Endothelial cell of hepatic sinusoid (primary cell): Measurements from ENCODE around the gene FARS2.

ENCODE experiments used
- in situ Hi-C: cut with HindIII; loops from 2 replicates; pipeline ENCODE4 v1.10.0; 2017; ENCODE audit warnings: low sequenced_read_pairs

The FARS2 gene

DNA sequence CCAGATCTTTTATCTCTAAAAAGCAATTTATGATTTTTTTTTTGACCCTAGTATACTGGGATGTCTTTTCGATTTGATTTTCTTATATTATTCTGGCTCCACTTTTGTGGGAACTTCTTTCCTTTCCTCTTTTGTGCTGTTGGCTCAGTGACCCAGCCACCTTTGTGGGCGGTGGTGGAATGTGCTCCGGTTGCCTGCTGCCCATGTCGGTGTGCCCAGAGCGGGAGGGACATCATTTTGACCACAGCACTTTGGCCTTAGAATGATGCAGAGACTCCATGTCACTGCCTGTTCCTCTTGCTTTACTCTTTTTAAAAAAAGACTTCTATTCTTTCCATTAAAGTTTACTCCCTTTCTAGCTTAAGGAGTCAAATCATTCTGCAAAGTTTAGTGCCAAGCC is 198.0 kb downstream of the FARS2 start:
- in situ Hi-C loops = no loop called here

DNA sequence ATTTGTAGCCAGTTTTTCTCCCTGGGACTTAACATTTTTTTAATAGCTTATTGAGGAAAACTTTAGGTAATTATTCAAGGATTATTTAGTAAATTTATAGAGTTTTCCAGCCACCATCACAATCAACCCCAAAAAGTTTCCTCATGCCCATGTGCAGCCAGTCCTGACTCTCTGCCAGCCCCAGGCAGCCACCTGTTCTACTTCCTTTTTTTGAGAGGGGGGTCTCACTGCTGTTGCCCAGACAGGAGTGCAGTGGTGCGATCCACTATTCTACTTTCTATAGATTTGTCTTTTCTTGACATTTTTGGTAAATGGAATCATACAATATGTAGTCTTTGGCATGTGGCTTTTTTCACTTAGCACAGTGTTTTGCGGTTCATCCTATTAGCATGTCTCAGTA is 200.1 kb downstream of the FARS2 start:
- in situ Hi-C loops = no loop called here

DNA sequence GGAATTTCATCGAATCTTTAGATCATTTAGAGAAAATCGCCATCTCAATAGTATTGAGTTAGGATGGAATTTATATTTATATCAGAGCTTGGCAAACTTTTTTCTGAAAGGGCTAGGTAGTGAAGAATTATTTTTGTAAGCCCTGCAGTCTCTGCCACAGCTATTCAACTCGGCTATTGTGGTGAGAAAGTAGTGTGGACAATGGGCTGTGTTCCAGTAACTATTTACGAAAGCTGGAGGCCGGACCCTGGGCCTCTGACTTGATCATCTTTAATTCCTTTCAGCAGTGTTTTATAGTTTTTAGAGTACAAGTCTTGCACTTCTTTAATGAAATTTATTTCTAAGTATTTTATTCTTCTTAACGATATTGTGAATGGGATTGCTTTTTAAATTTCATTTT is 201.5 kb downstream of the FARS2 start:
- in situ Hi-C loops = no loop called here

DNA sequence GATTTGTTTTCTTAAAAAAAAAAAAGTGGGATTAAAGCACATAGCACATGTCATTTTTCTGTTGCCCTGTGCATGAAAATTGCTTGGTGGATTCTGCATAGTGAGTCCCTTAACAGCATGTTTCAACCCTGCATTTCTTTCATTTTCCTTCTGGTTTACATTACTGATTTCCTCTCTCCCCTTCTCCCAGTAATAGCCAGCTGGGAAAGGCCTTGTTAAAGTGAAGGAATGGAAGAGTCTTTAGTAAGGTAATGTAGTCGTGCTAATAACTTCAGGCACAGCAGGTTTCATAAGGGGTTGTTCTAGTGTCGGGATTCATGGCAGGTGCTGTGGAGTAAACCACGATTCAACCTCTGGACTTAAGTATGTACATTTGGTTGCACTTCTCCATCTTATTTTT is 202.4 kb downstream of the FARS2 start:
- in situ Hi-C loops = no loop called here

DNA sequence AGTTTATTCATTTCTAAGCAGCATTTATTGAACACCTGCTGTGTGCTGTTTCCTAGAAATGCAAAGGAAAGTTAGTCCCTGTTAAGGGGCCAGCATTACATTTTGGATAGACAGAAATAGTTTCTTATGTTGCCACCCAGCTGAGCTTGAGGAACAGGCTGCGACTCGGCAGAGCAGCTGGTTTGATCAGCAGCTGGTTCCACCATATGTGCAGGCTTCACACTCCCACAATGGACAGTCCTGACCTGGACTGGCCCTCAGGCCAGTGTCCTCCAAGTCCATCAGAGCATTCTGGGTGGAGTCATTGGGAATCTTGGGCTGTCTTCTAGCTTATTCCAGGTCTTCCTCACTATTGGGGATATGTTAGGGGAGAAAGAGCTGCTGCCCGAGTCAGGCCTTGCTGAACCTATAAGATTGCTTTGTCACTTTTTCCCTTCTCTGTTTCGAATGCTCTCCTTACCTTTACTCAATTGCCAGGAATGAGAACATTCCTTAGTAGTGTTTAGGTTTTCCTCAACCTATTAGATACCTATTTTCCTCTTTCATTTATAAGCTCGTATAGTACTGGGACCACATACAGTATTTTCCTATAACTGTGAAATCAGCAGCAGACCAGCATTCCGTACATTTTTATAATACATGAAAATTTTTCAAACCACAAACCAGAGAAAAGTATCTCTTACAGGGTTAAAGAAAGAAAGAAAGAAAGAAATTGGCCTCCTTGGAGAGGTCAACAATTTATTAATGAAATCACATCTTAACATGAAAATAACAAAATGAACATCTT is 203.0 kb downstream of the FARS2 start:
- in situ Hi-C loops = no loop called here

DNA sequence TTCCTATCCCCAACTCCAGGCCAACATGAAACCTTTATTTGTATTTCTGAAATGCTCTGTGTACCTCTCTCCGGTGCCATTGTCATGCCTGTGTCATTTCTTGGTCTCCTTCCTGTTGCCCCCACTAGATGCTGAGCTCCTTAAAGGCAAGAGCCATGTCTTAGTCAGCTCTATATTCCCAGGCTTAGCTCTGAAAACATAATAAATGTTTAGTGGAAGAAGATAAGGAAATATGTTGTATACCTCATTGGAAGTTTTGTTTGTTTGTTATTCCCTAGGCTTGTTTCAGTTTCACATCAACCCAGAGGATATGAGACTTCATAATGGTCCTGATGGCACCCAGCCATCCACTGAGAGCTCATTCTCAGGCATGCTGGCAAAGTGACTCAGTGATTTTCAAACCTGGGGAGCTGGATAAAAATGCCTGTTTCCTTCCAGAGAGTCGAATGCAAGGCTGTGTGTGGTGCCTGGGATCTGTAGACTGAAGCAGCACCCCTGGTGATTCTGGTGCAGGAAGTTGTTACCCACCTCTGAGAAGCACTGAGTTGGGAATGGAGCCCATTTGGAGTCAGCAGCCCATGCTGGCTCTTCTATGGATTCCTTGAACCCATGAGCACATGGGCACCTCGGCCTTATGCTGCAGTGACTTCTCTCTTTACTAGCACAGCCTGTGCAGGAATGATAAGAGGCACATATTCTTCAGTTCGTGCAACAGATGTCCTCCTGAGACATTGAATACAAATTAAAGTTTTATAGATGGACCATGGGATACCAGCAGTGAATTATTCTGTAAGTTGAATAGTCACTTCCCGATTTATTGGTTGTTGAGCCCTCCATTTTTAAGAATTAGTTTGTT is 205.2 kb downstream of the FARS2 start:
- in situ Hi-C loops = no loop called here

DNA sequence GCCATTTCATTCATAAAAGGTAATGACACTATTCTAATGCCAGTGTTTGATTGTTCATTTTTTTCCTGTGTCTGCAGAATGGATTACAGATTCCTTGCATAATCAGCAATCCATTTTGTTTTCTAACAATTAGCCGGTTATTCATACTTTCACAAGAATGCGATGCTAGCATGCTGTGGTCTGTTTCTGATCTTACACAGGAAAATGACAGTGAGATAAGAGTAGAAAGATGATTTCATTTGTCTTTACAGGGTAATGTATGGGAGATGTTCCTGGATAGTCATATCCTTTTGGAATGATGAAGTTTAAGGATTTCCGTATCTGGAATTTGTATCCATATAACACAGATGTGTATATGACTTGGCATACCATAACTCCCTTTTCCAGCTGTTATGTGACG is 207.3 kb downstream of the FARS2 start:
- in situ Hi-C loops = no loop called here

DNA sequence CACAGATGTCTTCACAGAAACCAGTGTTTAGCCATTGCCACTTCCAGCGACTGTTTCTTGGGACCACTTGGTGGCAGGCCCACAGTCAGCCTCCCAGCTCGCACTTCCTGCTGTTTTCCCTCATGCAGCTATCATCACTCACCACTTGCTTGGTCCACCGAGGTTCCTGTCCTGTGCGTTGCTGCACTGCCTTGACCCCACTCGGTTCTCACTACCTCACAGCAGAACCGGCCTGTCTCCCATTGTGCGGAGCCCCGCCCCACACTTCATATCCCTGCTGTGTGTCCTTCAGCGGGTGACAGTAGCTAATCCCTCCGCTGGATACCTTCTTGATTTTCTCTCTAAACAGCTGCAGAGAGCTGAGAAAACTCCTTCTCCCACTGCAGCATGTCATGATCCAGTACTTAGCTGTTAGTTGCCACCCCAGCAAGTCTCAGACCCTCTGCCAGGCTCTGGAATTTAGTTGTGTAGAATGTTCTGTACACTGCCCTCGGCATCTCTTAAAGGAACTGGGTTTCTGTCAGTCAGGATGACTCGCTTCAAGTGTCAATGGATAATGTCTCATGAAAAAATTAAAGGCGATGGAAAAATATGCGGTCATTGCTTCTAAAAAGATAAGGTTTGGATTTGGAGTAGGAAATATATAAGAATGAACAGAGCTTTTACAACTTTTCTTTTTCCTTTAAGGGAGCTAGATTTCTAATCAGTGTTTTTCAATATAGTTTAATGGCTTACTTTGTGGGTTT is 208.0 kb downstream of the FARS2 start:
- in situ Hi-C loops = no loop called here

DNA sequence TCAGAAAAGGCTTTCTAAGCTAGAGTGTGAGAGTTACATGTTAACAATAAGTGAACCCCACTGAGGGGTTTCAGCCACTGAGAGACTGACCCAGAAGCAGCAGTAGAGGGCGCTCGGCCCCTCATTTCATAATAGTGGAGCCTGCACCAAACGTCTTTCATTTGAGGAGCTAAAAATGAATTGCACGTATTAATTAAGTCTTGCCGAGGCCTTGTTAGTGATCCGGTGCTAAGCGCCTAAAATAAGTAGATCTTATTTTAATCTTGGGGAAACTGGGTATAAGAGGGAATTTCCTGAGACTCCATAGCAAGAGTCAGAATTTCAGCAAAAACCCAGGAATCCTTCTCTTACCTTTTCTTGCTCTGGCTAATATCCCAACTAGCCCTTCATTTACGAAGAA is 209.7 kb downstream of the FARS2 start:
- in situ Hi-C loops = no loop called here

DNA sequence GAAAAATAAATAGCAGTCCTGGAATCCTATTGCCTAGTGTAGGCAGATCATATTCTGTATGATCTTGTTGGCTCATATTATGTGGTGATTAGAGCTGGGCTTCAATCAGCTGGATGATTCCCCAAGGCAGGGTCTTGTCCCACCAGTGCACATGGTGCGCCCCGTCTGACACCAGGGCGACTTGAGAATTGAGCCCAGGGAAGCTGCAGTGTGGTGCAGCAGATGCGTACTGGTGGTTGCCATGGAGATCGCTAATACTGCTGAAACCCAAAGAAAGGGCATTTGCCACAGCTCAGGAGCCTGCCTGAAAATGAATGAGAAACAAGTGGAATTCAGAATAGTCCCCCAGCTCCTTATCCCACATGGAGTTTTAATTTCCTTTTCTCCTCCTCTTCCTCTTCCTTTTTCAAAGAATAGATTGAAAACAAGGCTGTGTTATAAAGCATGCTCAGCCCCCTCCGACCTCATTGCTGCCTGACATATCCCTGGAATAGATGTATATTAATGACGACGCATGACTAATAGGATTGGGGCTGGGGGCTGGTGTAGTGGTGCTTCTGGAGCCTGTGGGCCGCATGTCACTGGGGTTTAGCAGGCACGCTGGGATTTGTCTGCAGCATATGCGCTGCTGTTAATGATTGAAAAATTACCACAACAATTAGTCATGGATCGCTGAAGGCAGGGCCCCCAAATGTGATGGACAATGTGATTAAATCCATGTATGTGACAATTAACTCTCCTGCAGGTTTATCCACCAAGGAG is 210.5 kb downstream of the FARS2 start:
- in situ Hi-C loops = no loop called here

DNA sequence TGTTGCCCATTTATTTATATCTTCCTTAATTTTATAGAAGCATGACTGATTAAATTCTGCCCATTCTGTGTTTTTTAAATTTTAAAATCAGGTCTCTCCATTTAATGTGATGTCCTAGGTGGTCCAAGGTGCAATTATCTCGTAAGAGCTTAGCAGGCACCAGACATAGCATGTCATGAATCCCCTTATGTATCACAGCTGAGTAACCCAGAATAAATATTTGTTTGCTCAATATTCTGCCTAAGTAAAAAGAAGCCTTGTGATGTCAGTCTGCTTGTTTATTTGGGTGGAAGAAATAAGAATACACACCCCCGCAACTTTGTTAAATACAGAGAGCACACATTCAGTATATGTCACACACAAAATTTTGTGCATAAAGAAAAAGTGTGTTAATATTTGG is 211.3 kb downstream of the FARS2 start:
- in situ Hi-C loops = no loop called here

DNA sequence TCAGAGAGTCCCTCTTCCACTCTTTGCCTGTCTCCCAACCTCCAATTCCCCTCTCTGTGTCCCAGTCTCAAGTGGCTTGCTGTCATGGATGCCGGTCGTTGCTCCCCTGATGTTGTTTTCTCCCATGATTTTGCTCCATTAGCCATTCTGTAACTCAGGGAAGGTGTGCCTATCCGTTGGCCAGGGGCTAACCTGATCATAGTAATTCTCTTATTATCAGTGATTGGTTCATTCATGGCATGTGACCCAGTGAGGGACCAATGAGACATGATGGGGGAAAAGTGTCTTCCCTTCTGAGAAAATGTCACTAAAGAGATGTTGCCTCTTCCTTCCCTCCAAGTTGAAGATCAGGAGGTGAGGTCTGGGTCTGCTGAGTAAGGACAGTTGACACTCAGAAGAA is 214.5 kb downstream of the FARS2 start:
- in situ Hi-C loops = no loop called here

DNA sequence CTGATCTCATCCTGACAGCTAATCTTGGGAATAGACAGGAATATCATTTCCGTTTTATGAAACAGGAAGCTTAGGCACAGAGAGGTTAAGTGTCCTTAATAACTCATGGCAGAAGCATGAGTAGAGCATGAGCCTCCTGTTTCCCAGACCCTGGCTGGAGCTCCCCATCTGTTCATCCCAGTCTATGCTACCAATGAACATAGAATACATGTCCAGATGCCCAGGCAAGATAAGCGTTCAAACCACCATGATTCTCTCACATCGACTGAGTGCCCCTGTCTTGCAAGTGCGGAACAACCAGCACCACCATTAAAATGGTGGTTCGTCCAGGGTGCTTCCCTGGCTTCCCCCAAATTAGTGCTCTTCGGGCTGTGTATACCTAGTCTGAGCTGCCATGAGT is 217.1 kb downstream of the FARS2 start:
- in situ Hi-C loops = no loop called here

DNA sequence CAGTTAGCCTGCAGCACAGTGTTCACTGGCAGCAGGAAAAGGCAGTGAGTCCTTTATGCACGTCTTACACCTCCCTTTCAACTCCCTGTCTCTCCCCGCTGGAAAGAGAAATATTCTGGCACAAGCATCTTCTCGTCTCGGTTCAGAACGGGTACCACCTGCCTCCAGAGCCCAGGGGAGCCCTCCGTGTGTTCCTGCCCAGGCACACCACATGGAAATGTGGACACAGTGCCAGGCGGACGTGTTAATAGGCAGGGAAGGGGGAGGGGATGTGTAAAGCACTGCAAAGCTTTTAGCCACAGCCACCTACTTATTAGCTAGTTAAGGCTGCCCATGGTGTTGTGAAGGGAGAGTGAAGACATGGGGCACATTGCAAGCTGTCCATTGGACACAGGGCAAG is 219.7 kb downstream of the FARS2 start:
- in situ Hi-C loops = no loop called here

DNA sequence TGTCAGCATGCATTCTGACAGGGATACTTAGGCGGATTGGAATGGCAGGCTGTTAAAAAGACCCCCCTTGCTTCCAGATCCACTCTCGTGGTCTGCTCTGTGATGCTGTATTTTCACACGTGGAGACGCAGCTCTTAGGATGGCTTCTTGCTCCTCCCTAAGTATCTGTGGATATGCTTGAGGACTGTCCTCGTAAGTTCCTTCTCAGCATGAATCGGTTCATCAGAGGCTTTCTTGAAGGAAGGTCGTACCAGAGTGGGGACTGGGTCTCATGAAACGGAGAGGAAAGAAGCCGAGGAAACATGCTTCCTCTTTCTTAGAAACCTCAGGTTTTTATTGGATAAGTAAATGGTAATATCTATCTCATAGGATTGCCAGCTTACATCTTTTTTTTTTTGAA is 220.4 kb downstream of the FARS2 start:
- in situ Hi-C loops = no loop called here

DNA sequence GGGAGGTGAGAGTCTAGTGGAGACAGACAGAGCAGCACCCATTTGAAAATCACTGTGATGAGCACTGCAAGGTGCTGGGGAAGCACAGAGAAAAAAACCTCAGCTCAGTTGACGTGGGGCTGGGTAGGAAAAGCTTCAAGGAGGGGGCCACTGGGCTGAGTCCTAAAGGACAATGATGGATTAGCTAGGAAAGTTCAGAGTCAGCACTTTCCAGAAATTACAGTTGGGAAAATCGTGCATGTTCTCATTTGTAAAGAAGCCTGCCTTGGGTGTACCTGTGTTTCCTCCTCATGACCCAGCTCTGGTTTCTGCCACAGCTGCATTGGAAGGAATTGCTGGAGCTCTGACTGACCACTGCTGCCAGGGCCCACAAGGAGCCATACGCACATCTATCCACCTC is 221.3 kb downstream of the FARS2 start:
- in situ Hi-C loops = no loop called here

DNA sequence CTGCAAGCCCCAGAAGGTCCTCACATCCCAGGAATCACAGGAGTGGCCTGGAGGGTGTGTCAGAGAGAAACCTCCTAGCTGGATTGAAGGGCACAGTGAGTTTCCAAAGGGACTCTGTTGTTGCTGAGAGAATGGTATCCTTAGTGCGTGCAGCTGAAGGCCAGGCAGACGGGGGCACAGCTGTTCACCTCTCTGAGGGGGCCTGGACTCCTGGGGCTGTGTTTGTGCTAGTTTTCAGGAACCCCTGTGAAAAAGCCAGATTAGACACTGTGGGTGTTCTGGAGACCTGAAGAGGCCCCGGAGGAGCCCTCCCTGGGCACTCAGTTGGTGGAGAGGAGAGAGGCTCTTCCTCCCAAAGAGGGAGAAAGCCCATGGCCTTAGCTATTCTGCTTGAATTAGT is 223.4 kb downstream of the FARS2 start:
- in situ Hi-C loops = no loop called here

DNA sequence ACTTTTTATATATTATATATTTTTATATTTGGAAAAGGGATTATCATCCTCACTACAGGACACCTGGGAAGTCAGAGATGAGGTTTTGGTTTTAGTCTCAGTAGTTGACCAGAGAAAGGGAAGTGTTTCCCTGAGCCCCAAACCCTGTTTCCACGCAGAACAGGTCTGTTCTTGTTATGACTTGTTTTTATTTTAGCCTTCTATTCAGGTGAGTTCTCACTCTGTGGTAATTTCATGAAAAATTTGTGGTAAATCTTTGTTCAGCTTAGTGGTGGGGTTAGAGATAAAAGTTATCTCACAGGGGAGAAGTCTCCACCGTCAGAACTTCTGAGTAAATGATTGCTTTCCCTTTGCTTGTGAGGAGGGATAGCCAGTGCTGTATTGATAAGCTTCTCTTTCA is 224.9 kb downstream of the FARS2 start:
- in situ Hi-C loops = no loop called here

DNA sequence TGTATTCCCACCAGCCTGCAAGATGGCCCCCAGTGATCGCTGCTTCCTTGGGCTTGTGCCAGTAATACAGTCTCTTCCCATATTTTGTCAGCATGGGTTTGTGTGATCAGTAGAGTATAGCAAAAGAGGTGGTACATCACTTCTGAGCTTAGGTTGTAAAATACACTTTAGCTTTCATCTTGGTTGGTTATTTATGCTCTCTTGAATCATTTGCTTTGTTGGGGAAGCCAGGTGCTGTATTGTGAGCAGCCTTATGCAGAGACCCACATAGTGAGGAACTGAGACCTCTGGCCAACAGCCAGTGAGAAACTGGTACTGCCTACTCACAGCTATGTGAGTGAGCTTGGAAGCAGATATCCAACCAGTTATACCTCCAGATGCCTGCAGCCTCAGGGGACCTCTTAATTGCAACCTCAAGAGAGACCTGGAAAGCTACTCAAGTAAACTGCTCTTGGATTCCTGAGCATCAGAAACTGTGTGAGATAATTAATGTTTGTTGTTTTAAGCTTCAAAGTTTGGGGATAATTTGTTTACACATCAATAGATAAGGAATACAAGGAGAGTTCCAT is 229.3 kb downstream of the FARS2 start:
- in situ Hi-C loops = no loop called here

DNA sequence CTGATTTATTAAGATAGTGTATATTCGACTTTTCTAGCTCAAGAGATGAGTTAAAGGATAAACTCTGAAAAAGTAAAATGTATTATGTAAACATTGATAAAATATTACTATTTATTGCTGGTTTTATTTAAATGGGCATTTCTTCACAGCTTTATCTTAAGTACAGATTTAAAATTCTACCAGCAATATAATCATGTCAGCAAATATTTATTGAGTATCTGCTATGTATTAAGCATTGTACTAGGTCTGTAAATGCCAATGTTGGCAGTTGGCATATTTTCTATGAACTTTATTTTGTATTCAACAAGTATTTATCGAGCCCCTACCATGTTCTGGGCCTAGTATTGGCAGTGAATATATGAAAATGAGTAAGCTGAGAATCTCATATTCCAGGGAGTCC is 231.0 kb downstream of the FARS2 start:
- in situ Hi-C loops = no loop called here

DNA sequence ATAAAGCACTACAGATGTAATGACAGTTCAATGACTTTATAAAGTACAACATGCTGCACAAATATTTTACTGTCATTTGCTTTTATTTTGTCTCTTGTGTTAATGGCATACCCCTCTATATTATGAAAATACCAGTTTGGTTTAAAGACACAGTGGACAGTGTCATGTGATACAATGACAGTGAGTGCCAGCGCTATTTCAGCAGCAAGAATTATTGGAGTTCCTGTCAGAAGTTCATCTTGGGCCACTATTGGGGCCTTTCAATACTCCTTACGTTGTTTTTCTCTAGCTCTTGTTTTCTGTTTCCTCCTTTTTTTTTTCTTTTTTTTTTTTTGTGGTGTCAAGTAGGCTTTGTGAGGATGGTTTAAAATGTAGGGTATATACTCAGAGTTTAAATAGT is 232.5 kb downstream of the FARS2 start:
- in situ Hi-C loops = no loop called here
